ENCODE results near the gene SMARCB1. TPM values are rescaled to one million over a fixed set of nuclear protein-coding genes. Genes with fewer than 3 reads are reported as not detected.
"Not testable (repeated sequence)": the region's sequence is repeated elsewhere in the genome, so short reads cannot be mapped to it uniquely, and the experiment has no call there.

The SMARCB1 gene
- total RNA-seq, 4 donors from 2014 or later = 28.8 to 55.6 (median 34.9) TPM

DNA sequence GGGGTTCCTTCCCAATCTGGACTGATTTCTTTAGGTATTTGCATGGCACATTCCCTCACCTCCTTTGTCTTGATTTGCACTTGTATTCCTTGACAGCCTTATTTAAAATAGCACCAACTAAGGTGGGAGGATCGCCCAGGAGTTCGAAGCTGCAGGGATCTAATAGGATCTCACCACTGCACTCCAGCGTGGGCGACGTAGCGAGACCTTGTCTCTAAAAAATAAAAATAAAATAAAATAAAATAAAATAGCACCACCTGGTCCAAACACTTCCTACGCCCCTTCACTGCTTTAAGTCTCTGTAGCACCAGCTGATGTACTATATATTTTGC, 71.7 kb downstream of the SMARCB1 start:
- Histone ChIP-seq H3K27me3 (no peaks in the 10 kb centered on the region), H3K9me3 (no peaks in the 10 kb centered on the region), H3K4me3 (peak overlapping the region; percentile 68 to 77 (median 74)), H3K36me3 (peaks cover 0 to 18% (median 11%) of the 10 kb centered on the region in 4 donors), H3K4me1 (peaks cover 8 to 31% (median 24%) of the 10 kb centered on the region in 4 donors), H3K27ac (replicated peaks in 1 of 4) (peak overlapping the region in 3 of 4 donors; percentile 92 to 96 (median 94))
- DNase-seq (ENCODE audit: extremely low spot score) = no peak
- TF ChIP-seq EP300 (IDR thresholded peaks at IDR 0.05) (no peak), POLR2AphosphoS5 (IDR thresholded peaks at IDR 0.05) (no peak), POLR2A (IDR thresholded peaks at IDR 0.05; ENCODE audit: low read depth) (no peak)
- TF ChIP-seq, protein P1, sequence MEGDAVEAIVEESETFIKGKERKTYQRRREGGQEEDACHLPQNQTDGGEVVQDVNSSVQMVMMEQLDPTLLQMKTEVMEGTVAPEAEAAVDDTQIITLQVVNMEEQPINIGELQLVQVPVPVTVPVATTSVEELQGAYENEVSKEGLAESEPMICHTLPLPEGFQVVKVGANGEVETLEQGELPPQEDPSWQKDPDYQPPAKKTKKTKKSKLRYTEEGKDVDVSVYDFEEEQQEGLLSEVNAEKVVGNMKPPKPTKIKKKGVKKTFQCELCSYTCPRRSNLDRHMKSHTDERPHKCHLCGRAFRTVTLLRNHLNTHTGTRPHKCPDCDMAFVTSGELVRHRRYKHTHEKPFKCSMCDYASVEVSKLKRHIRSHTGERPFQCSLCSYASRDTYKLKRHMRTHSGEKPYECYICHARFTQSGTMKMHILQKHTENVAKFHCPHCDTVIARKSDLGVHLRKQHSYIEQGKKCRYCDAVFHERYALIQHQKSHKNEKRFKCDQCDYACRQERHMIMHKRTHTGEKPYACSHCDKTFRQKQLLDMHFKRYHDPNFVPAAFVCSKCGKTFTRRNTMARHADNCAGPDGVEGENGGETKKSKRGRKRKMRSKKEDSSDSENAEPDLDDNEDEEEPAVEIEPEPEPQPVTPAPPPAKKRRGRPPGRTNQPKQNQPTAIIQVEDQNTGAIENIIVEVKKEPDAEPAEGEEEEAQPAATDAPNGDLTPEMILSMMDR (IDR thresholded peaks at IDR 0.05) = no peak
- intact Hi-C loops (cut with DNase I) = no loop called here
- 50% methylated on average over 7 of the region's 7 CpGs for WGBS

DNA sequence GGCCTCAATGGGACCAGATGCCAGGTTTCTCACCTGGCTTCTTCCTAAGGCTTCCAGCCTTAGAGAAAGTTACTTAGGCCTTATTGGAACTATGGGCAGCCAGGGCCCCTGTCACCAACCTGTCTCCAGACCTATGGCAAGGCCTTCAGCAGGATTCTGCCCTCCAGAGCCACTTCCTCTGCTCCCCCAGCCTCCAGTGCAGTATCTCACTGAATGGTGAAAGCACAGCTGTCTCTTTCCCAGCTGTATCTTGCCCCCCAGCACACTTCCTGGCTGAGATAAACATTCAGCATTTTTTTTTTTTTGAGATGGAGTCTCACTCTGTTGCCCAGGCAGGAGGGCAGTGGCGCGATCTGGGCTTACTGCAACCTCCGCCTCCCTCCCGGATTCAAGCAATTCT, 72.4 kb downstream of the SMARCB1 start:
- Histone ChIP-seq H3K36me3 (peaks cover 0 to 24% (median 12%) of the 10 kb centered on the region in 4 donors), H3K27ac (replicated peaks in 1 of 4) (no peak overlapping the region), H3K4me3 (no peak overlapping the region), H3K27me3 (no peaks in the 10 kb centered on the region), H3K9me3 (no peaks in the 10 kb centered on the region), H3K4me1 (peaks cover 8 to 31% (median 24%) of the 10 kb centered on the region in 4 donors)
- no peak for DNase-seq (ENCODE audit: extremely low spot score)
- no peak for TF ChIP-seq POLR2A (IDR thresholded peaks at IDR 0.05; ENCODE audit: low read depth)
- TF ChIP-seq POLR2AphosphoS5 (IDR thresholded peaks at IDR 0.05) = no peak
- TF ChIP-seq, protein P1 (IDR thresholded peaks at IDR 0.05) = no peak
- intact Hi-C loops (cut with DNase I) = no loop called here
- 93% methylated on average over 4 of the region's 4 CpGs for WGBS

DNA sequence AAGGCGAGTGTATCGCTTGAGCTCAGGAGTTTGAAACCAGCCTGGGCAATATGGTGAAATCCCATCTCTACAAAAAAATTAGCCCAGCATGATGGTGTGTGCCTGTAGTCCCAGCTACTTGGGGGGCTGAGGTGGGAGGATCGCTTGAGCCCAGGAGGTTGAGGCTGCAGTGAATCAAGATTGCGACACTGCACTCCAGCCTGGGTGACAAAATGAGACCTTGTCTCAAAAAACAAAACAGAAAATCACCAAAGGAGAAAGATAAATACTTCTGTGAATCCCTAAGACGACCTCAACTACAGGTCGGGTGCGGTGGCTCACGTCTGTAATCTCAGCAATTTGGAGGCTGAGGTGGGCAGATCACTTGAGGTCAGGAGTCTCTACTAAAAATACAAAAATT, 73.4 kb downstream of the SMARCB1 start:
- WGBS = 94% methylated on average over 8 of the region's 8 CpGs
- DNase-seq (ENCODE audit: extremely low spot score); H3K4me3 ChIP-seq; intact Hi-C loops (cut with DNase I); H3K27ac ChIP-seq (replicated peaks in 1 of 4); H3K27me3 ChIP-seq; H3K9me3 ChIP-seq: not testable (repeated sequence)
- peaks cover 8 to 31% (median 24%) of the 10 kb centered on the region in 4 donors for H3K4me1 ChIP-seq
- peaks cover 0 to 29% (median 12%) of the 10 kb centered on the region in 4 donors for H3K36me3 ChIP-seq

DNA sequence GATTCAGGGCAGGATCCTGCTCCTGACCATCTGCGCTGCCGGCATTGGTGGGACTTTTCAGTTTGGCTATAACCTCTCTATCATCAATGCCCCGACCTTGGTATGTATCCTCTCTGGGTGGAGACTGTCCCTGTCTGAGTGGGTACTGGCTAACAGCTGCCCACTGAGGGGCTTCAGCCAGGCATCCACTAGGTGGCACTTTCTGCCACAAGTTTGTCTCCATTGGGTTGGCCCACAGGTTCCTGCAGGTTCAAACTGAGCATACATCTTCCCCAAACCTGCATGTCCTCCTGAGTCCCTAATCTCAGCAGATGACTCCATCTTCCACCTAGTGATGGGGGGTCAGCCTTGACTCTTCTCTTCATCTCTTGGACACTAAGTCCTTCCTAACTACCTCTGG, 75.3 kb downstream of the SMARCB1 start:
- TF ChIP-seq EP300 (IDR thresholded peaks at IDR 0.05) = no peak
- TF ChIP-seq, protein P1 (IDR thresholded peaks at IDR 0.05) = peak; percentile 25 to 34 (median 28)
- peaks cover 8 to 22% (median 14%) of the 10 kb centered on the region in 4 donors for H3K4me1 ChIP-seq
- WGBS = 88% methylated on average over 3 of the region's 3 CpGs
- intact Hi-C loops (cut with DNase I) = no loop called here
- no peaks in the 10 kb centered on the region for H3K9me3 ChIP-seq
- no peak overlapping the region for H3K27ac ChIP-seq (replicated peaks in 1 of 4)
- no peak for DNase-seq (ENCODE audit: extremely low spot score)
- no peaks in the 10 kb centered on the region for H3K27me3 ChIP-seq
- H3K4me3 ChIP-seq = no peak overlapping the region
- H3K36me3 ChIP-seq = peaks cover 0 to 40% (median 19%) of the 10 kb centered on the region in 4 donors

DNA sequence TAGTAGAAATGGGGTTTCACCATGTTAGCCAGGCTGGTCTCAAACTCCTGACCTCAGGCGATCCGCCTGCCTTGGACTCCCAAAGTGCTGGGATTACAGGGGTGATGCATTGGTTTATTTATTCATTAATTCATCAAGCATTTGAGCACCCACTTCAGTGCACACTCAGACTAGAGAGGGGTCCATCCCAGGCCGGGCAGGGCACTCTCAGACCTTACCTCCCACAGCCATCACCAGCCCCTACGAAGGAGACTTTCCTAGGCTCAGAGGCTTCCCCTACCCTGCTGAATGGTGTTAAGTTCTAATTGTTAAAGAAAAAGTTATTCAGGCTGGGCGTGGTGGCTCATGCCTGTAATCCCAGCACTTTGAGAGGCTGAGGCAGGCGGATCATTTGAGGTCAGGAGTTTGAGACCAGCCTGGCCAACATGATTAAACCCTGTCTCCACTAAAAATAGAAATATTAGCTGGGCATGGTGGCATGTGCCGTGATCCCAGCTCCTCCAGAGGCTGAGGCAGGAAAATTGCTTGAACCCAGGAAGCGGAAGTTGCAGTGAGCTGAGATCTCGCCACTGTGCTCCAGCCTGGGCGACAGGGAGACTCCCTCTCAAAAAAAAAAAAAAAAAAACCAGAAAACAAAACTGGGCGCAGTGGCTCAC, 77.9 kb downstream of the SMARCB1 start:
- H3K9me3 ChIP-seq; intact Hi-C loops (cut with DNase I); H3K4me3 ChIP-seq; DNase-seq (ENCODE audit: extremely low spot score); H3K27ac ChIP-seq (replicated peaks in 1 of 4); H3K27me3 ChIP-seq; H3K4me1 ChIP-seq: not testable (repeated sequence)
- peaks cover 15 to 65% (median 44%) of the 10 kb centered on the region in 4 donors for H3K36me3 ChIP-seq
- WGBS = 81% methylated on average over 11 of the region's 11 CpGs

DNA sequence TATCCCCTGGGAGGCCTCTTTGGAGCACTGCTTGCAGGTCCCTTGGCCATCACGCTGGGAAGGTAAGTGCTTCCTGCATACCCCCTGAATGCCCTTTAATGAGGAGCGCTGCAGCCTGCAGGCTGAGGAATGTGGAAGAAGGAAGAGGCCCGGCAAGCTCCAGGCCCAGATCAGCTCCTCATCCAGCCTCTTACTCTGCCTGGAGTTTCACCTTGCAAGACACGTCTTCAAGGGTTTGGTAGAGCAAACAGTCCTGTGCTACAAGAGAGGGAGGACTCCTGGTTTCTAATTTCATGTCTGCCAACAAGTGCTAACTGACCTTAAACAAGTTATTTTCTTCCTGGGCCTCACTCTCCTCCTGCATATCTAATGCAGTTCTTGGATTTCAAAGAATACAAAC, 81.8 kb downstream of the SMARCB1 start:
- 95% methylated on average over 4 of the region's 4 CpGs for WGBS
- no peak overlapping the region for H3K4me3 ChIP-seq
- no peak for DNase-seq (ENCODE audit: extremely low spot score)
- TF ChIP-seq, protein P1 (IDR thresholded peaks at IDR 0.05) = no peak
- no peak for TF ChIP-seq EP300 (IDR thresholded peaks at IDR 0.05)
- H3K36me3 ChIP-seq = peaks cover 15 to 84% (median 44%) of the 10 kb centered on the region in 4 donors
- H3K9me3 ChIP-seq = no peaks in the 10 kb centered on the region
- intact Hi-C loops (cut with DNase I) = no loop called here
- no peaks in the 10 kb centered on the region for H3K4me1 ChIP-seq
- H3K27ac ChIP-seq (replicated peaks in 1 of 4) = no peak overlapping the region
- no peaks in the 10 kb centered on the region for H3K27me3 ChIP-seq
